ENCODE data around the gene C1R. TPM values are rescaled to one million over a fixed set of nuclear protein-coding genes. Genes with fewer than 3 reads are reported as not detected.

Gene C1R
- total RNA-seq, 2 experiments from 2014 or later = 0.30 TPM; not detected in 1

DNA sequence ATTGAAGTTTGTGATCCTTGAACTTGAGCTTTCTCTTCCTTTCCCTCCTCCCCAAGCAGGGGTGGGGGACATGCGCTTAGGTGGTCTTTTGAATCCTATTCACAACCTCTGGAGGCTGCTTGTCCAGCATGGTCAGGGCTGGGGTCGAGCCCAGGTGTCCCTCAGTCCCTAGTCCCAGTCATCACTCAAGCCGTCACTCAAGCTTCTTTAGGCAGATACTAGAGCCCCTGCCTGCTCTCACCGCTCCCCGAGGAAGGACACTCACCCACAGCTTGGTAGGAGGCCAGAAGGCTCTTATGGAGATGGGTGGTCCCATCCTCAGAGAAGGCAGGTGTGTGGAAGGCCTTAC is 17.3 kb upstream of the C1R start:
- no peak overlapping the region for H3K27ac ChIP-seq (ENCODE audit: low read depth, low read length, poor library complexity, severe bottlenecking)
- no peaks in the 10 kb centered on the region for H3K9me2 ChIP-seq (ENCODE audit: insufficient read depth, low read length)
- no peak overlapping the region for H2AFZ ChIP-seq (ENCODE audit: low read length)
- CTCF ChIA-PET (ENCODE audit: unreplicated experiment) = no interaction called here
- H3K4me1 ChIP-seq (ENCODE audit: insufficient read depth, low read length, poor library complexity, severe bottlenecking) = peaks cover 10% of the 10 kb centered on the region
- H4K20me1 ChIP-seq (ENCODE audit: insufficient read depth, low read length) = no peaks in the 10 kb centered on the region
- peak overlapping the region; percentile 71; the same call in 1 of the 2 replicates for H3K4me2 ChIP-seq (ENCODE audit: low read length)
- peak overlapping the region; percentile 65 for H3K4me3 ChIP-seq (ENCODE audit: low read depth, low read length, poor library complexity, severe bottlenecking)
- no peak for DNase-seq (ENCODE audit: low spot score)
- H3K9me3 ChIP-seq (ENCODE audit: low read length) = peaks cover 16% of the 10 kb centered on the region
- no TSS peak for BruUV-seq (replicated peaks)
- no peaks in the 10 kb centered on the region for H3K79me2 ChIP-seq (ENCODE audit: insufficient read depth, low read depth, low read length)
- POLR2A ChIA-PET = interaction anchor here (0.6 to 3.1 kb wide), 4 partner anchors 13 to 165 kb away, joined by 4 to 18 read pairs (median 4); partner anchors contain the start of genes C12orf57 and RNU7-1
- intact Hi-C loops (cut with micrococcal nuclease; ENCODE audit: unreplicated experiment) = loop anchor here (2.0 to 5.0 kb wide), 4 partner anchors 92 to 237 kb away; partner anchors contain the start of genes C12orf57, LPCAT3 and SPSB2
- TF ChIP-seq, protein P1, sequence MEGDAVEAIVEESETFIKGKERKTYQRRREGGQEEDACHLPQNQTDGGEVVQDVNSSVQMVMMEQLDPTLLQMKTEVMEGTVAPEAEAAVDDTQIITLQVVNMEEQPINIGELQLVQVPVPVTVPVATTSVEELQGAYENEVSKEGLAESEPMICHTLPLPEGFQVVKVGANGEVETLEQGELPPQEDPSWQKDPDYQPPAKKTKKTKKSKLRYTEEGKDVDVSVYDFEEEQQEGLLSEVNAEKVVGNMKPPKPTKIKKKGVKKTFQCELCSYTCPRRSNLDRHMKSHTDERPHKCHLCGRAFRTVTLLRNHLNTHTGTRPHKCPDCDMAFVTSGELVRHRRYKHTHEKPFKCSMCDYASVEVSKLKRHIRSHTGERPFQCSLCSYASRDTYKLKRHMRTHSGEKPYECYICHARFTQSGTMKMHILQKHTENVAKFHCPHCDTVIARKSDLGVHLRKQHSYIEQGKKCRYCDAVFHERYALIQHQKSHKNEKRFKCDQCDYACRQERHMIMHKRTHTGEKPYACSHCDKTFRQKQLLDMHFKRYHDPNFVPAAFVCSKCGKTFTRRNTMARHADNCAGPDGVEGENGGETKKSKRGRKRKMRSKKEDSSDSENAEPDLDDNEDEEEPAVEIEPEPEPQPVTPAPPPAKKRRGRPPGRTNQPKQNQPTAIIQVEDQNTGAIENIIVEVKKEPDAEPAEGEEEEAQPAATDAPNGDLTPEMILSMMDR (conservative IDR thresholded peaks at IDR 0.05; ENCODE audit: low read length) = no peak
- no peak for TF ChIP-seq EZH2phosphoT487 (IDR thresholded peaks at IDR 0.05; ENCODE audit: borderline replicate concordance, low read depth, low read length)
- no peaks in the 10 kb centered on the region for H3K36me3 ChIP-seq (ENCODE audit: insufficient read depth, low read length)

DNA sequence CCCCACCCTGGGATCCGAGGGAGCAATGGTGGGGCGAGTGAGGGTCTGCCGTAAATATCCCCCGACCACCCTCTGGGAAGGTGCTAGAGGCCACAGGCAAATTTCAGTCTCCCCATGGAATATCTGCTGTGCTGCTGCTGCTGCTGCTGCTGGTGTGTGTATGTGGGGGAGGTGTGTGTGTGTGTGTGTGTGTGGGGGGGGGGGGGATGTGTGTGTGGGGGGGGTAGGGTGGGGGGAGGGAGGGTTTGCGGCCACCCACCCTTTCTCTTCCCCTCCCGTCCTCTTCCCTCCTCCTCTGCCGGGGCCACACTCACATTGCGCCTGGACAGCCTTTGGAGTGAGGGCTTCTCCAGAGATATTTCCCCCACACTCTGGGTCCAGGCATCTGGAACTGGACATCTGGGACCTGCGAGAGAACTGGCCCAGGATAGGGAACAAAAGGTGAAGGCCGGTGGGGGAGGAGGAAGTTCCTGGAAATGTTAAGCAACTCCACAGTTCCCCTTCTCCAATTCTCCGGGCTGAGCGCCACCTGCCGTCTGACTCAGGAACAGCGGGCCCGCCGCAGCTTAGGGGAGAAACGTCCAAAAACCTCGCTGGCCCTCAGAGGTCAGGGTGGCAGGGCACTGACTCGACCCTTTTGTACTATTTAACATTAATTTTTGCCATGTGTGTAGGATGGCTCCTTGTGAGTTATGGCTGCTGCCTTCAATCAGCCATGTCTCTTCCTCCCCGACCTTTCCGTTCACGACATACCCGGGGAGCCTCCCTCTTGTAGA is 16.7 kb upstream of the C1R start, which contains the start of gene C1RL:
Gene C1RL (minus strand): TSS at position 419 of the 776 bp plus-strand sequence. CDS start 34 bp downstream, at position 385.
- Histone ChIP-seq H3K27ac (ENCODE audit: low read depth, low read length, poor library complexity, severe bottlenecking) (no peak within 1 kb of the TSS), H2AFZ (ENCODE audit: low read length) (peak within 1 kb of the TSS; percentile 84), H3K9me2 (ENCODE audit: insufficient read depth, low read length) (no peaks in the 10 kb centered on the region), H3K4me3 (ENCODE audit: low read depth, low read length, poor library complexity, severe bottlenecking) (peak within 1 kb of the TSS; percentile 65), H3K9me3 (ENCODE audit: low read length) (peaks cover 16% of the 10 kb centered on the region), H3K79me2 (ENCODE audit: insufficient read depth, low read depth, low read length) (no peaks in the 10 kb centered on the region), H3K36me3 (ENCODE audit: insufficient read depth, low read length) (no peaks in the 10 kb centered on the region), H4K20me1 (ENCODE audit: insufficient read depth, low read length) (no peaks in the 10 kb centered on the region), H3K4me1 (ENCODE audit: insufficient read depth, low read length, poor library complexity, severe bottlenecking) (peaks cover 10% of the 10 kb centered on the region), H3K4me2 (ENCODE audit: low read length) (peak within 1 kb of the TSS; percentile 71)
- ChIA-PET CTCF (ENCODE audit: unreplicated experiment) (interaction anchor here (0.6 kb wide), 1 partner anchor 129 kb away, joined by 3 read pairs; no protein-coding TSS in a partner anchor), POLR2A (interaction anchor here (0.6 to 3.1 kb wide), 5 partner anchors 12 to 258 kb away, joined by 4 to 18 read pairs (median 4); partner anchors contain the start of genes C12orf57, CDCA3, RNU7-1 and USP5)
- TF ChIP-seq, protein P1 (conservative IDR thresholded peaks at IDR 0.05; ENCODE audit: low read length) = peak; percentile 91
- no peak for TF ChIP-seq EZH2phosphoT487 (IDR thresholded peaks at IDR 0.05; ENCODE audit: borderline replicate concordance, low read depth, low read length)
- intact Hi-C loops (cut with micrococcal nuclease; ENCODE audit: unreplicated experiment) = loop anchor here (2.0 to 5.0 kb wide), 4 partner anchors 92 to 237 kb away; partner anchors contain the start of genes C12orf57, LPCAT3 and SPSB2
- BruUV-seq (replicated peaks) = no TSS peak
- peak; percentile 72 for DNase-seq (ENCODE audit: low spot score)
